ENCODE measurements around the gene LIME1.

Gene LIME1

DNA sequence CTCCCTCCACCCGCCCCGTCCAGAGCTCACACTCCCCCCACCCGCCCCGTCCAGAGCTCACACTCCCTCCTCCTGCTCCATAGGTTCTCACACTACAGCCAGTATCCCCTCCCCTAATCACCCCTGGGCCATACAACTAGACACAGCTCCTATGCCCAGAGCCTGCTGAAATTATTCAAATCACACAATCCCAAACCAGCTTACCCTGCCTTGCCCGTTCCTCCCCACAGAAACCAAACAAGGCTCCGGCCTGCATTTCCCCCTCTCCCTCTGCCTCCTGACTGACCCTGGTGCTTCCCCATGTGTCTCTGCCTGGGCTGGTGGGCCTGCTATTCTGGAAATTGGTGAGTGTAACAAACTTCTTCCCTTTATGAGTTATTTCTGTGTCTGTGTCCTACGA, 21.7 kb downstream of the LIME1 start:
- H3K4me3 ChIP-seq (ENCODE audit: low read length) = no peak overlapping the region
- TF ChIP-seq, protein P1, sequence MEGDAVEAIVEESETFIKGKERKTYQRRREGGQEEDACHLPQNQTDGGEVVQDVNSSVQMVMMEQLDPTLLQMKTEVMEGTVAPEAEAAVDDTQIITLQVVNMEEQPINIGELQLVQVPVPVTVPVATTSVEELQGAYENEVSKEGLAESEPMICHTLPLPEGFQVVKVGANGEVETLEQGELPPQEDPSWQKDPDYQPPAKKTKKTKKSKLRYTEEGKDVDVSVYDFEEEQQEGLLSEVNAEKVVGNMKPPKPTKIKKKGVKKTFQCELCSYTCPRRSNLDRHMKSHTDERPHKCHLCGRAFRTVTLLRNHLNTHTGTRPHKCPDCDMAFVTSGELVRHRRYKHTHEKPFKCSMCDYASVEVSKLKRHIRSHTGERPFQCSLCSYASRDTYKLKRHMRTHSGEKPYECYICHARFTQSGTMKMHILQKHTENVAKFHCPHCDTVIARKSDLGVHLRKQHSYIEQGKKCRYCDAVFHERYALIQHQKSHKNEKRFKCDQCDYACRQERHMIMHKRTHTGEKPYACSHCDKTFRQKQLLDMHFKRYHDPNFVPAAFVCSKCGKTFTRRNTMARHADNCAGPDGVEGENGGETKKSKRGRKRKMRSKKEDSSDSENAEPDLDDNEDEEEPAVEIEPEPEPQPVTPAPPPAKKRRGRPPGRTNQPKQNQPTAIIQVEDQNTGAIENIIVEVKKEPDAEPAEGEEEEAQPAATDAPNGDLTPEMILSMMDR (IDR thresholded peaks at IDR 0.05; ENCODE audit: insufficient read depth, low read depth, low read length, missing control alignments) = no peak
- DNase-seq (ENCODE audit: low read depth) = no peak

DNA sequence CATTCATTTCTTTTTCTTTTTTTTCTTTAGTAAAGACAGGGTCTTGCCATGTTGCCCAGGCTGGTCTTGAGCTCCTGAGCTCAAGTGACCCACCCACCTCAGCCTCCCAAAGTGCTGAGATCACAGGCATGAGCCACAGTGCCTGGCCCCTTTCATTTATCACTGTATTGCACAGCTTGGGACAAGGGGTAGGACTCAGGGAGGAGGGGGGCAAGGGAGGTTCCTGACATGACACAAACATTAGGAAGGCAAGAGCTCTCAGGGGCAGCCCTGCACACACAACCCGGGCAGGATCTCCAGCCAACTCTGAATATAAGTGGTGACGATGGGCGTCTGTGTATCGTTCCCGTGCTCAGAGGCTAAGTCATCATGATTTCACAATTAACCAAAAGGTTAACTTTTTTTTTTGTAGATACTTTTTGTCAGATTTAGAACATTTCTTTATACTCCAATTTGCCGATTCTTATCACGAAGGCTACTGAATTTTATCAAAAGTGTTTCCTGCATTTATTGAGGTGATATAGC, 23.0 kb downstream of the LIME1 start:
- H3K4me3 ChIP-seq (ENCODE audit: low read length) = no peak overlapping the region
- TF ChIP-seq, protein P1 (IDR thresholded peaks at IDR 0.05; ENCODE audit: insufficient read depth, low read depth, low read length, missing control alignments) = no peak

DNA sequence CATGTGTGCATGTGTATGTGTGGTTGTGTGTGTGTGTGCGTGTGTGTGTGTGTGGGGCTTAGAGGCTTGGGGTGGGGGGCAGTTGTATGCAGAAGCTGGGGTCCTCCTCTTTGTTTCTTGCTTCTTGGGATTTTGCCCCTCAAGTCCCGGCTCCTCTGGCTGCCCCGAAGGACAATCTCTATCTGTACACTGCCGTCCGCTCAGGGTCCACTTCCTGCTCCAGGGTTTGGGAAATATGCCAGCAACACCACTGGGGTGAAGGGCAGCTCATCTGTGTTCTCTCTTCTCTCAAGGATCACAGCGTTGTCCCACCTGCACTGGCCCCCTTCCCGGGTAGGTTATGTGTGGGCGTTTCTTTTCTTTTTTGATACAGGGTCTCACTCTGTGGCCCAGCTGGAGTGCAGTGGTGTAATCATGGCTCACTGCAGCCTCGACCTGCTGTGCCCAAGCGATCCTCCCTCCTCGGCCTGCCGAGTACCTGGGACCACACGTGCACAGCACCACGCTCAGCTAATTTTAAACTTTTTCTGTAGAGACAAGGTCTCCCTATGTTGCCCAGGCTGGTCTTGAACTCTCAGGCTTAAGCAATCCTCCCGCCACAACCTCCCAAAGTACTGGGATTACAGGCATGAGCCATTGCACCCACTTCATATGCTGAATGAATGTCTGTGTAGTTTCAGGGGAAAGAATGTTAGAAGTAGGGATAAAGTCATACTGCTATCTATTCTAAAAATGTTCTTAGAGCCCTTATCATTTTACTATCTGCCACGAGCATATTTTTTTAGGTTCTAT, 28.8 kb downstream of the LIME1 start:
- H3K4me3 ChIP-seq (ENCODE audit: low read length) = no peak overlapping the region
- TF ChIP-seq, protein P1 (IDR thresholded peaks at IDR 0.05; ENCODE audit: insufficient read depth, low read depth, low read length, missing control alignments) = no peak
- DNase-seq (ENCODE audit: low read depth) = no peak

More for the DNA sequence above, 23.0 kb downstream of the LIME1 start:
- DNase-seq (ENCODE audit: low read depth) = no peak

DNA sequence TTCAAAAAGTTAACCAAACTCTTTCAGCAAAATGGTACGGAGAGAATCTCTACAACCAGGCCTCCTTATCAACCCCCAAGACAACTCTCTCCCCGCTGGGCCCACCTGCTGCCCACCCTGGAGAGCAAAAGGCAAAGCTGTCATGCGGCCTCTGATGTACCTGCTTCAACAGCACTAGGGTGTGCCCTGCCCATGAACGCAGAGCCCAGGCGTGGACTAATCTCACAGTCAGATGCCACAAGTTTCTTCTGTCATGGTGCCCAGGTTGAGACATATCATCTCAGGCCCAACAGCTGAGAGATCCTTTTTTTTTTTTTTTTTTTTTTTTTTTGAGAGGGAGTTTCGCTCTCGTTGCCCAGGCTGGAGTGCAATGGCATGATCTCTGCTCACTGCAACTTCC, 29.4 kb downstream of the LIME1 start:
- TF ChIP-seq, protein P1 (IDR thresholded peaks at IDR 0.05; ENCODE audit: insufficient read depth, low read depth, low read length, missing control alignments) = no peak
- H3K4me3 ChIP-seq (ENCODE audit: low read length) = no peak overlapping the region
- no peak for DNase-seq (ENCODE audit: low read depth)

DNA sequence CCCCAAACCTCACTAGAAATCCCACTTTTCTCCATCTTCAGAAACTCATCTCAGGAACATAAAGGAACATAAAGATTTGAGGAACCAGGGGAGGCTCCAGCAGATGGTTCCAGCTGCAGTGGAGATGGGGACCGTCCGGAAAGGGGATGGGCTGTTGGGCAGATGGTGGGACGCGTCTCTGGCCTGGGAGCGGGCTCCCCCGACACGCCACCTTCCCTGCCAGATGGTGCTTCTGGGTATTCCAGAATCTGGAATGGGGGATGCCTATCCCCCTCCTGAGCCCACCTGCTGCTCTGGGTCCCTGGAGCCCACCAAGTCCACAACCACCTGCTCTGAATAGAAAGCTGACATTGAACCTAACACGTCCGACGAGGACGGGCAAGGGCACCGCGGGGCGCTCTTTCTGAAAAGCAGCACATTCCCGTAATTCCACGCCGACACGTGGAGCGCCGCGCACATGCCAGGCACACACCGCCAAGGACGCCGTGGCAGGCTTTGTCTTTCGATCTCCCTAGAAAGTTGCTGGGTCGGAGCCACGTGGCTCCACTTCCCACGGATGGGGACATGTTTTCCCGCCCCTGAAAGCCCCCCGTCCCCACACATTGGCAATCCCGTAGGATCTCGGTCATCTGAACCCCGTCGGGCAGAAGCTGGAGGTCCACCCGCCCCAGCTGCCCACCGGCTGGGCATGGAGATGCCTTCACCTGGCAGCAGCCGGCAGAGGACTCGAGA, 30.4 kb downstream of the LIME1 start:
- TF ChIP-seq, protein P1 (IDR thresholded peaks at IDR 0.05; ENCODE audit: insufficient read depth, low read depth, low read length, missing control alignments) = no peak
- no peak for DNase-seq (ENCODE audit: low read depth)
- no peak overlapping the region for H3K4me3 ChIP-seq (ENCODE audit: low read length)

DNA sequence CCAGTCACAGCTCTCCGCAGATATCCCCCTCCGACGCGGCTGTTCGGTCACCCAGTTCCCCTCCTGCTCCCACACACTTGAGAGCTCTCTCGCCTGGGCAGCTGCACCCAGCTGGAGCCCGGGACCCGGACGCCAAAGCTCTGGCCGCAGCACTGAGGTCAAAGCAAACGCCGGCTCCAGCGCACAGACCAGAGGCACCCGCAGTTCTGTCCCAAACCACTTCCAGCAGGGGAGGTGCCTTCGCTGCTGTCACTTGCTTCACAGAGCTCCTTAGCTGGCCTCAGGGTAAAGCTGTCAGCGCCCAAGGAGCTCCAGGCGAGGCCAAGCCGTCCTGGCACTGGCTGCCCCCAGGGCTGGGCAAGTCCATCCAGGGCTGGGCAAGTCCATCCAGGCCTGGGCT, 31.0 kb downstream of the LIME1 start:
- DNase-seq (ENCODE audit: low read depth) = no peak
- TF ChIP-seq, protein P1 (IDR thresholded peaks at IDR 0.05; ENCODE audit: insufficient read depth, low read depth, low read length, missing control alignments) = no peak
- no peak overlapping the region for H3K4me3 ChIP-seq (ENCODE audit: low read length)

Measured in epithelial cell of esophagus (primary cell).